Activated CD4-positive, alpha-beta memory T cell treated with anti-CD3 and anti-CD28 coated beads, Interleukin-2, amount 10 ng/mL, durations not matched to agents 7 days and 5 days (primary cell): ENCODE results near the gene ATG14. TPM values are rescaled to one million over a fixed set of nuclear protein-coding genes. Genes with fewer than 3 reads are reported as not detected.
A peak's percentile ranks its signal among the peaks of the same experiment; 100 is the strongest.
"Not testable (repeated sequence)": the region's sequence is repeated elsewhere in the genome, so short reads cannot be mapped to it uniquely, and the experiment has no call there.

ENCODE experiments used
- CTCF ChIA-PET: fragments of 350-600 bp; sonication (Branson Sonifier 250); formaldehyde crosslinking; loops from one replicate; lab custom pipeline; 2021; ENCODE audit warnings: antibody characterized with exemption, inconsistent platforms; lab: Charles Lee
- POLR2A ChIA-PET: fragments of 350-600 bp; sonication (Branson Sonifier 250); formaldehyde crosslinking; loops from one replicate; lab custom pipeline; 2021; ENCODE audit warnings: antibody characterized with exemption; lab: Charles Lee
- DNase-seq: peaks from one replicate; pipeline ENCODE4 v3.0.0-alpha.2; 2020
- H3K27ac Mint-ChIP-seq: one replicate; pipeline ENCODE4 v1.8.0; 2021; ENCODE audit warnings: mild to moderate bottlenecking, mixed read lengths
- H3K27me3 Mint-ChIP-seq: one replicate; pipeline ENCODE4 v1.8.0; 2021; ENCODE audit warnings: mixed read lengths
- H3K36me3 Mint-ChIP-seq: one replicate; pipeline ENCODE4 v1.8.0; 2021; ENCODE audit warnings: low read depth, mixed read lengths
- H3K4me1 Mint-ChIP-seq: one replicate; pipeline ENCODE4 v1.8.0; 2021; ENCODE audit warnings: mixed read lengths
- H3K4me3 Mint-ChIP-seq: one replicate; pipeline ENCODE4 v1.8.0; 2021; ENCODE audit warnings: mild to moderate bottlenecking, mixed read lengths
- H3K9me3 Mint-ChIP-seq: one replicate; pipeline ENCODE4 v1.8.0; 2021; ENCODE audit warnings: mixed read lengths
- total RNA-seq, 2 experiments: library from RNA; stranded (reverse); gene quantifications; one replicate each; pipeline ENCODE4 v1.2.3, GENCODE V29; 2021

ATG14 gene
- total RNA-seq, 2 experiments from 2014 or later: 5.5 TPM

GRCh38 chr14:55426891-55427290 lies 15.3 kb upstream of the ATG14 start:
- no peak overlapping the region for H3K27ac Mint-ChIP-seq
- POLR2A ChIA-PET: interaction anchor here (0.5 kb wide), 1 partner anchor 174 kb away, joined by 3 read pairs; no protein-coding TSS in a partner anchor
- CTCF ChIA-PET: interaction anchor here (0.8 to 3.5 kb wide), 4 partner anchors 10 to 183 kb away, joined by 3 to 13 read pairs (median 4); no protein-coding TSS in a partner anchor

GRCh38 chr14:55425091-55425490 lies 13.5 kb upstream of the ATG14 start:
- peaks cover 3% of the 10 kb centered on the region for H3K4me1 Mint-ChIP-seq
- ChIA-PET CTCF (interaction anchor here (0.5 to 1.4 kb wide), 3 partner anchors 9 to 212 kb away, joined by 3 to 4 read pairs (median 4); no protein-coding TSS in a partner anchor), POLR2A (interaction anchor here (1.1 kb wide), 1 partner anchor 9 kb away, joined by 3 read pairs; no protein-coding TSS in a partner anchor)
- no peaks in the 10 kb centered on the region for H3K9me3 Mint-ChIP-seq
- no peak overlapping the region for H3K27ac Mint-ChIP-seq
- no peak overlapping the region for H3K4me3 Mint-ChIP-seq
- H3K36me3 Mint-ChIP-seq: no peaks in the 10 kb centered on the region
- no peak for DNase-seq
- H3K27me3 Mint-ChIP-seq: no peaks in the 10 kb centered on the region

More at GRCh38 chr14:55426891-55427290, 15.3 kb upstream of the ATG14 start:
- H3K4me3 Mint-ChIP-seq: no peak overlapping the region
- peaks cover 3% of the 10 kb centered on the region for H3K4me1 Mint-ChIP-seq
- H3K9me3 Mint-ChIP-seq: no peaks in the 10 kb centered on the region
- no peak for DNase-seq
- no peaks in the 10 kb centered on the region for H3K36me3 Mint-ChIP-seq
- no peaks in the 10 kb centered on the region for H3K27me3 Mint-ChIP-seq

GRCh38 chr14:55423969-55424368 lies 12.3 kb upstream of the ATG14 start:
- CTCF ChIA-PET: no interaction called here
- Mint-ChIP-seq H3K9me3 (no peaks in the 10 kb centered on the region), H3K36me3 (no peaks in the 10 kb centered on the region), H3K4me3 (no peak overlapping the region), H3K4me1 (no peaks in the 10 kb centered on the region), H3K27ac (no peak overlapping the region), H3K27me3 (no peaks in the 10 kb centered on the region)
- DNase-seq: no peak
- POLR2A ChIA-PET: no interaction called here

GRCh38 chr14:55422338-55422737 lies 10.7 kb upstream of the ATG14 start:
- H3K36me3 Mint-ChIP-seq, H3K27me3 Mint-ChIP-seq, H3K27ac Mint-ChIP-seq, DNase-seq, H3K4me3 Mint-ChIP-seq, H3K9me3 Mint-ChIP-seq, H3K4me1 Mint-ChIP-seq, CTCF ChIA-PET: not testable (repeated sequence)
- POLR2A ChIA-PET: interaction anchor here (0.9 kb wide), 1 partner anchor 68 kb away, joined by 3 read pairs; no protein-coding TSS in a partner anchor

GRCh38 chr14:55419663-55420062 lies 8.0 kb upstream of the ATG14 start:
- ChIA-PET POLR2A (interaction anchor here (2.0 kb wide), 1 partner anchor 9 kb away, joined by 6 read pairs; no protein-coding TSS in a partner anchor), CTCF (interaction anchor here (1.3 to 1.6 kb wide), 4 partner anchors 9 to 174 kb away, joined by 3 to 5 read pairs (median 4); no protein-coding TSS in a partner anchor)
- peaks cover 2% of the 10 kb centered on the region for H3K4me1 Mint-ChIP-seq
- H3K27ac Mint-ChIP-seq: no peak overlapping the region
- no peaks in the 10 kb centered on the region for H3K36me3 Mint-ChIP-seq
- DNase-seq: no peak
- H3K27me3 Mint-ChIP-seq: peaks cover 2% of the 10 kb centered on the region
- no peak overlapping the region for H3K4me3 Mint-ChIP-seq
- no peaks in the 10 kb centered on the region for H3K9me3 Mint-ChIP-seq

- H3K27me3 Mint-ChIP-seq: peaks cover 2% of the 10 kb centered on the region
- no peak overlapping the region for H3K27ac Mint-ChIP-seq
- ChIA-PET CTCF (interaction anchor here (0.9 to 2.0 kb wide), 5 partner anchors 8 to 172 kb away, joined by 3 to 13 read pairs (median 3); no protein-coding TSS in a partner anchor), POLR2A (no interaction called here)
- H3K4me3 Mint-ChIP-seq: no peak overlapping the region
- H3K9me3 Mint-ChIP-seq: no peaks in the 10 kb centered on the region
- DNase-seq: no peak
- no peaks in the 10 kb centered on the region for H3K36me3 Mint-ChIP-seq
- peaks cover 2% of the 10 kb centered on the region for H3K4me1 Mint-ChIP-seq
Measured at GRCh38 chr14:55418411-55418810, 6.8 kb upstream of the ATG14 start.

- CTCF ChIA-PET: interaction anchor here (0.7 to 2.0 kb wide), 5 partner anchors 10 to 1758 kb away, joined by 3 to 13 read pairs (median 3); no protein-coding TSS in a partner anchor
- POLR2A ChIA-PET: no interaction called here
- DNase-seq: no peak
- peaks cover 2% of the 10 kb centered on the region for H3K4me1 Mint-ChIP-seq
- H3K36me3 Mint-ChIP-seq: no peaks in the 10 kb centered on the region
- no peak overlapping the region for H3K4me3 Mint-ChIP-seq
- no peaks in the 10 kb centered on the region for H3K9me3 Mint-ChIP-seq
- H3K27ac Mint-ChIP-seq: no peak overlapping the region
- H3K27me3 Mint-ChIP-seq: peaks cover 2% of the 10 kb centered on the region
Measured at GRCh38 chr14:55417955-55418354, 6.3 kb upstream of the ATG14 start.

GRCh38 chr14:55416866-55417265 lies 5.2 kb upstream of the ATG14 start:
- Mint-ChIP-seq H3K4me1 (peaks cover 9% of the 10 kb centered on the region), H3K27me3 (peaks cover 2% of the 10 kb centered on the region), H3K36me3 (no peaks in the 10 kb centered on the region), H3K4me3 (no peak overlapping the region), H3K27ac (no peak overlapping the region), H3K9me3 (no peaks in the 10 kb centered on the region)
- peak; percentile 21 for DNase-seq
- POLR2A ChIA-PET: interaction anchor here (0.9 kb wide), 1 partner anchor 8 kb away, joined by 3 read pairs; no protein-coding TSS in a partner anchor
- CTCF ChIA-PET: interaction anchor here (0.6 to 2.0 kb wide), 14 partner anchors 8 to 1068 kb away, joined by 3 to 13 read pairs (median 3); no protein-coding TSS in a partner anchor

GRCh38 chr14:55414551-55414950 lies 2.9 kb upstream of the ATG14 start:
- Mint-ChIP-seq H3K4me3 (no peak overlapping the region), H3K27ac (no peak overlapping the region), H3K36me3 (no peaks in the 10 kb centered on the region), H3K4me1 (peaks cover 24% of the 10 kb centered on the region), H3K9me3 (no peaks in the 10 kb centered on the region), H3K27me3 (peaks cover 2% of the 10 kb centered on the region)
- CTCF ChIA-PET: interaction anchor here (1.0 to 1.4 kb wide), 3 partner anchors 10 to 169 kb away, joined by 3 read pairs; partner anchors contain the start of gene FBXO34
- no peak for DNase-seq
- POLR2A ChIA-PET: interaction anchor here (1.3 to 1.8 kb wide), 2 partner anchors 363 to 388 kb away, joined by 3 to 4 read pairs; partner anchors contain the start of genes MAPK1IP1L, SOCS4 and WDHD1

GRCh38 chr14:55412676-55413075 lies 1.0 kb upstream of the ATG14 start:
- POLR2A ChIA-PET: interaction anchor here (0.8 kb wide), 1 partner anchor 169 kb away, joined by 4 read pairs; no protein-coding TSS in a partner anchor
- H3K4me3 Mint-ChIP-seq: no peak overlapping the region
- CTCF ChIA-PET: interaction anchor here (0.8 to 1.3 kb wide), 3 partner anchors 21 to 142 kb away, joined by 3 read pairs; no protein-coding TSS in a partner anchor
- H3K27ac Mint-ChIP-seq: no peak overlapping the region
- peaks cover 2% of the 10 kb centered on the region for H3K27me3 Mint-ChIP-seq
- H3K36me3 Mint-ChIP-seq: no peaks in the 10 kb centered on the region
- H3K4me1 Mint-ChIP-seq: peaks cover 31% of the 10 kb centered on the region
- no peaks in the 10 kb centered on the region for H3K9me3 Mint-ChIP-seq
- no peak for DNase-seq

- H3K27me3 Mint-ChIP-seq: peaks cover 2% of the 10 kb centered on the region
- peak overlapping the region; percentile 83 for H3K4me3 Mint-ChIP-seq
- H3K9me3 Mint-ChIP-seq: no peaks in the 10 kb centered on the region
- H3K36me3 Mint-ChIP-seq: no peaks in the 10 kb centered on the region
- ChIA-PET POLR2A (interaction anchor here (0.7 to 2.2 kb wide), 11 partner anchors 9 to 259 kb away, joined by 3 to 12 read pairs (median 4); partner anchors contain the start of gene DLGAP5), CTCF (interaction anchor here (0.8 to 1.6 kb wide), 5 partner anchors 8 to 198 kb away, joined by 3 to 5 read pairs (median 4); no protein-coding TSS in a partner anchor)
- no peak overlapping the region for H3K27ac Mint-ChIP-seq
- peaks cover 32% of the 10 kb centered on the region for H3K4me1 Mint-ChIP-seq
- no peak for DNase-seq
Measured at GRCh38 chr14:55410876-55411275, 754 bp downstream of the ATG14 start.

GRCh38 chr14:55404173-55404854 lies 7.3 kb downstream of the ATG14 start:
- no peaks in the 10 kb centered on the region for H3K27me3 Mint-ChIP-seq
- no peaks in the 10 kb centered on the region for H3K9me3 Mint-ChIP-seq
- CTCF ChIA-PET: interaction anchor here (0.5 to 1.1 kb wide), 2 partner anchors 134 to 373 kb away, joined by 3 to 4 read pairs; no protein-coding TSS in a partner anchor
- DNase-seq: no peak
- H3K36me3 Mint-ChIP-seq: no peaks in the 10 kb centered on the region
- no peak overlapping the region for H3K4me3 Mint-ChIP-seq
- H3K27ac Mint-ChIP-seq: no peak overlapping the region
- H3K4me1 Mint-ChIP-seq: peaks cover 21% of the 10 kb centered on the region
- POLR2A ChIA-PET: interaction anchor here (0.8 to 0.9 kb wide), 2 partner anchors 15 to 72 kb away, joined by 3 read pairs; no protein-coding TSS in a partner anchor
